ENCODE data around the gene BDKRB2. TPM values are rescaled to one million over a fixed set of nuclear protein-coding genes. Genes with fewer than 3 reads are reported as not detected.

The BDKRB2 gene
- total RNA-seq, 1 donor from 2014 or later: 0.70 TPM

DNA sequence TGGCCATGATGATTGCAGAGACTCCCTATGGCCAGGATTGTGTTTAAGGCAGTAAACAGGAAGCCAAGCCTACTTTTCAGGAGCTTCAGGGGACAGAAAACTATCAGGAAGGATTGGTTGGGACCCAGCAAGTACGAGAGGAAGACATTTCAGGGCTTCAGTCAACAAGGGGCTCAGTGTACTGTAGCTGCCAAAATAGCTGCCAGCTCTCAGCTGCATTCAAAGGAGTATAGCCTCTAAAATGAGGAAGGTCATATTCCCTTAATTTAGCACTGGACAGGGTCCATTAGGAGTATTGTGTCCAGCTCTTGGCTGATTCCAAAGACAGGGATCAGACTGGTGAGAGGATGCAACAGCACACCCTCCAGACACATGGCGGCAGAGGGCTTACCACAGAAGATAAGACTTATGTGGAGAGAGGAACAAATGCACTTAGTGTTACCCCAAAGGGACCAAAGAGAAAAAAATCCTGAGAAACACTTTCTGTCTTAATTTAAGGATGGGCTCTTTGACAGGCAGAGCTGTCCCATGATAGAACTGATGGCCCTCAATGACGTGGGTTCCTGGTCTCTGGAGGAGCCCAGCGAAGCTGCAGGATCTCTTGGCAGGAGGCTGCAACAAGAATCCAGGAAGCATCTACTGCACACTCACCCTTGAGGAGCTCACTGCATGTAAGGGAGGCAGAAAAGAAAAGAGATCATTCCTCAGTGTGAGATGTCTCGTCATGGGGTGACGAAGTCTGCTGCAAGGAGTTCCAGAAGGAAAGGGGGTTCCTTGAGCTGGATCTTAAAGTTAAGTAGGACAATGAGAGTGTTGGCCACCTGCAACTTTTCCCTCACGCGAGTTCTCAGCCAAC, 66.2 kb downstream of the BDKRB2 start:
- DNase-seq (ENCODE audit: low read depth) (peak; percentile 64), FAIRE-seq (peak; percentile 32)
- H3K4me3 Mint-ChIP-seq (ENCODE audit: unreplicated experiment): no peak overlapping the region
- H3K27ac Mint-ChIP-seq (ENCODE audit: unreplicated experiment): no peak overlapping the region
- H3K9ac ChIP-seq (ENCODE audit: low read length): no peak overlapping the region
- no peak for TF ChIP-seq CTCF (IDR thresholded peaks at IDR 0.05; ENCODE audit: insufficient read depth, low read depth, low read length)
- TF ChIP-seq EZH2 (IDR thresholded peaks at IDR 0.05; ENCODE audit: insufficient read depth, low read length): no peak
- no peaks in the 10 kb centered on the region for H3K27me3 ChIP-seq (ENCODE audit: insufficient read depth, low read length)
- no peaks in the 10 kb centered on the region for H3K79me2 ChIP-seq (ENCODE audit: insufficient read depth, low read length)
- H3K4me2 ChIP-seq (ENCODE audit: low read length): no peak overlapping the region
- peaks cover 5% of the 10 kb centered on the region for H3K9me3 Mint-ChIP-seq (ENCODE audit: unreplicated experiment)
- no peak overlapping the region for H3K4me3 ChIP-seq (ENCODE audit: insufficient read depth, low read depth, low read length)
- H3K27ac ChIP-seq (ENCODE audit: low read depth, low read length): no peak overlapping the region
- no peaks in the 10 kb centered on the region for H3K36me3 ChIP-seq (ENCODE audit: insufficient read depth, low read length)
- peaks cover 28% of the 10 kb centered on the region for H3K4me1 Mint-ChIP-seq (ENCODE audit: low read depth, unreplicated experiment)
- no peak overlapping the region for H2AFZ ChIP-seq (ENCODE audit: low read depth, low read length)
- H3K4me1 ChIP-seq (ENCODE audit: insufficient read depth, low read length): peaks cover 34% of the 10 kb centered on the region
- peaks cover under 1% of the 10 kb centered on the region for H3K36me3 Mint-ChIP-seq (ENCODE audit: low read depth, unreplicated experiment)
- no peaks in the 10 kb centered on the region for H3K9me3 ChIP-seq (ENCODE audit: insufficient read depth, low read depth, low read length)
- H3K27me3 Mint-ChIP-seq (ENCODE audit: low read depth, unreplicated experiment): peaks cover 9% of the 10 kb centered on the region
- H4K20me1 ChIP-seq (ENCODE audit: insufficient read depth, low read length): no peaks in the 10 kb centered on the region

GRCh38 chr14:96271421-96271762, 66.8 kb downstream of the BDKRB2 start:
- Histone ChIP-seq H3K4me1 (ENCODE audit: insufficient read depth, low read length) (peaks cover 34% of the 10 kb centered on the region), H3K36me3 (ENCODE audit: insufficient read depth, low read length) (no peaks in the 10 kb centered on the region), H3K27ac (ENCODE audit: low read depth, low read length) (no peak overlapping the region), H4K20me1 (ENCODE audit: insufficient read depth, low read length) (no peaks in the 10 kb centered on the region), H3K4me3 (ENCODE audit: insufficient read depth, low read depth, low read length) (no peak overlapping the region), H2AFZ (ENCODE audit: low read depth, low read length) (no peak overlapping the region), H3K4me2 (ENCODE audit: low read length) (no peak overlapping the region), H3K79me2 (ENCODE audit: insufficient read depth, low read length) (no peaks in the 10 kb centered on the region), H3K9ac (ENCODE audit: low read length) (no peak overlapping the region), H3K27me3 (ENCODE audit: insufficient read depth, low read length) (no peaks in the 10 kb centered on the region), H3K9me3 (ENCODE audit: insufficient read depth, low read depth, low read length) (no peaks in the 10 kb centered on the region)
- FAIRE-seq (no peak), DNase-seq (ENCODE audit: low read depth) (no peak)
- H3K4me1 Mint-ChIP-seq (ENCODE audit: low read depth, unreplicated experiment): peaks cover 24% of the 10 kb centered on the region
- peaks cover 5% of the 10 kb centered on the region for H3K9me3 Mint-ChIP-seq (ENCODE audit: unreplicated experiment)
- H3K36me3 Mint-ChIP-seq (ENCODE audit: low read depth, unreplicated experiment): no peaks in the 10 kb centered on the region
- TF ChIP-seq CTCF (IDR thresholded peaks at IDR 0.05; ENCODE audit: insufficient read depth, low read depth, low read length): no peak
- H3K27me3 Mint-ChIP-seq (ENCODE audit: low read depth, unreplicated experiment): peaks cover 6% of the 10 kb centered on the region
- H3K27ac Mint-ChIP-seq (ENCODE audit: unreplicated experiment): no peak overlapping the region
- H3K4me3 Mint-ChIP-seq (ENCODE audit: unreplicated experiment): no peak overlapping the region

All from astrocyte (in vitro differentiated cells and primary cell).